Activated naive CD4-positive, alpha-beta T cell treated with anti-CD3 and anti-CD28 coated beads, Interleukin-2, amount 10 ng/mL, durations not matched to agents 7 days and 5 days (primary cell): ENCODE data around the gene PCDHA1.
A peak's percentile ranks its signal among the peaks of the same experiment; 100 is the strongest.

Source experiments
- CTCF ChIA-PET: fragments of 350-600 bp; sonication (Branson Sonifier 250); formaldehyde crosslinking; loops from one replicate; lab custom pipeline; 2021; ENCODE audit warnings: antibody characterized with exemption; lab: Charles Lee
- DNase-seq: peaks from one replicate; pipeline ENCODE4 v3.0.0-alpha.2; 2020
- H3K27ac Mint-ChIP-seq: one replicate; pipeline ENCODE4 v1.8.0; 2021; ENCODE audit warnings: mild to moderate bottlenecking, moderate library complexity, mixed read lengths
- H3K27me3 Mint-ChIP-seq: one replicate; pipeline ENCODE4 v1.8.0; 2021; ENCODE audit warnings: mild to moderate bottlenecking, mixed read lengths
- H3K36me3 Mint-ChIP-seq: one replicate; pipeline ENCODE4 v1.8.0; 2021; ENCODE audit warnings: mixed read lengths
- H3K4me1 Mint-ChIP-seq: one replicate; pipeline ENCODE4 v1.8.0; 2021; ENCODE audit warnings: mixed read lengths
- H3K4me3 Mint-ChIP-seq: one replicate; pipeline ENCODE4 v1.8.0; 2021; ENCODE audit warnings: mild to moderate bottlenecking, moderate library complexity, mixed read lengths
- H3K9me3 Mint-ChIP-seq: one replicate; pipeline ENCODE4 v1.8.0; 2021; ENCODE audit warnings: mixed read lengths

PCDHA1 gene

DNA sequence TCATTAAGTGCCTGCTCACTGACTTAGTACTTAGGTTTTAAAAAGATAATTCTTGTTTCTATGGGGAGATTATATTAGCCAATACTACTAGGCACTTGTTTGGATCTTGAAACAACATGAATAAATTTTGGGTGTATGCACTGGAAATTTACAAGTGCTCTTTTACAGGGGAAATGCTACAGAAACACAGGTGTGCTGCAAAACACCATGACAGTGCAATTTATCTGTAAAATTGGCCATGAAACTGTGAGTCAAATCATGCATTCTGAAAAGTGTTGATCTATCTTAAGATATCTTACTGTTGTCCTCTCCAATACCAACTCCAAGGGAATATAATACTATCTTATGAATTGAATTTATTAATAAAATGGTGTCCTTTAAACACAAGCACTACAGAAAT is 253.1 kb downstream of the PCDHA1 start:
- H3K27ac Mint-ChIP-seq: no peak overlapping the region
- no peak for DNase-seq
- no peaks in the 10 kb centered on the region for H3K27me3 Mint-ChIP-seq
- CTCF ChIA-PET: no interaction called here
- H3K36me3 Mint-ChIP-seq: no peaks in the 10 kb centered on the region
- H3K4me3 Mint-ChIP-seq: no peak overlapping the region
- peaks cover 3% of the 10 kb centered on the region for H3K9me3 Mint-ChIP-seq
- H3K4me1 Mint-ChIP-seq: no peaks in the 10 kb centered on the region

DNA sequence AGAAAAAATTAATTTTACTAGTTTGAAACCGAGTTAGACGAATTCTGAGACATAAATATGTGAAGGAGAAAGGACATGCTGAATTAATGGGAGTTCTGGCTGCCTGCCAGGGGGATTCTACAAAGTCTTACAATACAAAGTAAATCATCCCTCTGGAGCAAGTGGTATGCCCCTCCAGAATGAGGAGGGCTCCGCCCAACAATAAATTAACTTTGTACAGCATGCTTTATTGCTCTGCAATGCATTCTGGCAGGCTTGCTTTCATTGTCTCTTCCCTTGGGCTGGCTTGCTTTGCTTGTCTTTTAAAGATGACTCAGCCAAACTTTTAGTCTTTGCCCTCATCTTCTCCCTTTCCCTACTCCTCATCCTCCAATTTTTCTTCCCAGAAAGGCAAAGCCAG is 253.6 kb downstream of the PCDHA1 start:
- no peaks in the 10 kb centered on the region for H3K4me1 Mint-ChIP-seq
- CTCF ChIA-PET: no interaction called here
- H3K4me3 Mint-ChIP-seq: no peak overlapping the region
- H3K9me3 Mint-ChIP-seq: peaks cover 3% of the 10 kb centered on the region
- H3K27ac Mint-ChIP-seq: no peak overlapping the region
- DNase-seq: no peak
- H3K36me3 Mint-ChIP-seq: no peaks in the 10 kb centered on the region
- H3K27me3 Mint-ChIP-seq: no peaks in the 10 kb centered on the region

DNA sequence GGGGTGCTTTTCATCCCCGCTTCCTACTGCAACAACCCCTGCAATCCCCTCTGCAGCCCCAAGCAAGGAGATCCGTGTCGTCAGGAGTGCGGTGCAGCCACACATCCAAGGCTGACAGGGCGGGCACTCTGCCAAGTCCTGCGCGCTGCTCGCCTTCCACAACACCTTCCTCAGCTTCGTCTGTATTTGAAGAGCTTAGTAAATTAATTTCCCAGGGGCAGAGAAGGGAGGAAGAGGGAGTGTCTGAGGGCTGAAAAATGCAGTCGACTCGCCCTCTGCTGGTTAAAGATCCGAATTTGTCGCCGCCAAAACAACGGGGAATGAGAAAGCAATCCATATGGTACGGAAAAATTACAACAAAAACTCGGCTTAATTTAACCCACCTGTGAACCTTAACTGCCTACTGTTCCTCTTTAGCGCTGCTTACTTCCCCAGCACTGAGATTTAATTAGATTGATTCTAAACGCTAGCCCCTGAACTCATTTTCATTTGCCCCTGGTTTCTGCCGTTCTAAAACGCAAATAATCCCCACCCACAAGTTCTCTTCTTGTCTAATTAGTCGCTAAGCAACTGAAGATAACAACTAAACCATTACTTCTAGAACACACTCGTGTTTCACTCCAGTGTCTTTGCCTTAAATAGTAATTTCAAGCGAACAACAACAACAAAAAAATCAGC is 254.3 kb downstream of the PCDHA1 start:
- DNase-seq: no peak
- no peaks in the 10 kb centered on the region for H3K27me3 Mint-ChIP-seq
- CTCF ChIA-PET: no interaction called here
- no peaks in the 10 kb centered on the region for H3K4me1 Mint-ChIP-seq
- H3K36me3 Mint-ChIP-seq: no peaks in the 10 kb centered on the region
- no peak overlapping the region for H3K4me3 Mint-ChIP-seq
- peaks cover 3% of the 10 kb centered on the region for H3K9me3 Mint-ChIP-seq
- no peak overlapping the region for H3K27ac Mint-ChIP-seq

DNA sequence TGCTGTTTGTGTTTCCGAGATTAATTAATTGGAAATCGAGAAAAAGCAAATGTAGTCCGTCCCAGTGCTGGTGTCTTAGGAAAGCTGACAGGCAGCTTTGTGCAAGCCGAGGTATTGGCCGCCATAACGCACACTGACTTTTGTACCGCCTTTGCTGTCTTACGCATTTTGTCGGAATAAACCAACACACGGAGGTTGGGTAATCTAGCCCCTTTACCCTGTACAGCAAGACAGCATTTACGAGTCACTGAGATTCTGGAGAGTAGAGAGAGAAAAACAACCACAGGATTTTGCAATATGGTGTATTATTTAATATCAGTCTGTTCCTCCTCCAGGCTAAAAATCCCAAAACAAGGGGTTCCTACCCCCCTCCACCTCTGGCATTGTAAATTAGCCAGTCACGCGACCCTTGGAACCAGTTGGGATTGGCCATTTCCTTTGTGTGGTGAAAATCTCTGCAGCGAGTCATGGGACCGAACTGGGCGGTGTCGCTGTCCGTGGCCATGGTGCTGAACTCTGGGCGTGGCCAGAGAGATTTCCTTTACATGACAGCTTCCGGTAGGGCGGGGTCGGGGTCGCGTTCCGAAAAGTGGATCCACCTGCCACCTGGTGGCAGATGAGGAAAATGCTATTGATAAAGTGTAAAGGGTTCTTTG is 255.0 kb downstream of the PCDHA1 start:
- CTCF ChIA-PET: no interaction called here
- peaks cover 3% of the 10 kb centered on the region for H3K9me3 Mint-ChIP-seq
- peak; percentile 83 for DNase-seq
- H3K4me3 Mint-ChIP-seq: no peak overlapping the region
- H3K4me1 Mint-ChIP-seq: no peaks in the 10 kb centered on the region
- H3K36me3 Mint-ChIP-seq: no peaks in the 10 kb centered on the region
- H3K27me3 Mint-ChIP-seq: no peaks in the 10 kb centered on the region
- H3K27ac Mint-ChIP-seq: no peak overlapping the region

DNA sequence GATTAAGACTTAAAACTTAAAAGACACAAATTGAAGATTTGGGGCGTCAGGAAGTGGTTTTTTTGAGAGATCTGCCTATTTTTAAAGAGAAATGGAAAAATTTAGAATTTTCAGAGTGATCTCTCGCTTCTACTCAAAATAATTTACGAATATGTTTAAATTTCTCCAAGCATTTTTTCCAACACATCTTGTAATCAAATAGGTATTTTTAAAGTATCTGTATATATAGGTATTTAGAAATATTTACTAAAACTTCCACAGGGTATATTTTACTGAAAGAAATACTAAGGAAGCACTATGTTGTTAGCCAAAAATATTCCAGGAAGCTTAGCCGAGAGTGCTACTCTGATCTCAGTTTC is 255.5 kb downstream of the PCDHA1 start:
- no peak overlapping the region for H3K27ac Mint-ChIP-seq
- CTCF ChIA-PET: no interaction called here

DNA sequence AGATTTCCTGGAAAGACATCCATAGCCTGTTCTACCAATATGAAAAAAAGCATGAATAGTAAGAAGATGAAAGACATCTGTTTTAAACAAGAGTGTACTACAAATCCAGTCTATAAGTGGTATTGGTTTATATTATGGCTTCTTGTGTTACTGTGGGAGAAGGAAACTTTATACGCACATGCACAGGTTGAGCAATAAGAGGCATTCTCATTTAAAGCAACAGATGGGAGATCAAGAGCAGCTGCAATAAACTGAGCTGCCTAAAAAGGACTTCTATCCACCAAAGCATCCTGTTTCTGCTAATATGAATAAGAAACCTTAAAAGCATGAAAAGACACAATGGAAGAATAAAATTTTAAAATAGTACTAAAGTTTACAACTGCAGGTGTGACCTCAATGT is 256.6 kb downstream of the PCDHA1 start:
- Mint-ChIP-seq H3K9me3 (peaks cover 3% of the 10 kb centered on the region), H3K27me3 (no peaks in the 10 kb centered on the region), H3K27ac (no peak overlapping the region), H3K4me1 (no peaks in the 10 kb centered on the region), H3K36me3 (no peaks in the 10 kb centered on the region), H3K4me3 (no peak overlapping the region)
- CTCF ChIA-PET: interaction anchor here (1.1 kb wide), 1 partner anchor 173 kb away, joined by 4 read pairs; the partner anchor contains the start of gene PCDHA11
- no peak for DNase-seq

More for the DNA sequence above, 255.5 kb downstream of the PCDHA1 start:
- DNase-seq: no peak
- H3K4me3 Mint-ChIP-seq: no peak overlapping the region
- H3K4me1 Mint-ChIP-seq: no peaks in the 10 kb centered on the region
- H3K36me3 Mint-ChIP-seq: no peaks in the 10 kb centered on the region
- H3K9me3 Mint-ChIP-seq: peaks cover 3% of the 10 kb centered on the region
- H3K27me3 Mint-ChIP-seq: no peaks in the 10 kb centered on the region

DNA sequence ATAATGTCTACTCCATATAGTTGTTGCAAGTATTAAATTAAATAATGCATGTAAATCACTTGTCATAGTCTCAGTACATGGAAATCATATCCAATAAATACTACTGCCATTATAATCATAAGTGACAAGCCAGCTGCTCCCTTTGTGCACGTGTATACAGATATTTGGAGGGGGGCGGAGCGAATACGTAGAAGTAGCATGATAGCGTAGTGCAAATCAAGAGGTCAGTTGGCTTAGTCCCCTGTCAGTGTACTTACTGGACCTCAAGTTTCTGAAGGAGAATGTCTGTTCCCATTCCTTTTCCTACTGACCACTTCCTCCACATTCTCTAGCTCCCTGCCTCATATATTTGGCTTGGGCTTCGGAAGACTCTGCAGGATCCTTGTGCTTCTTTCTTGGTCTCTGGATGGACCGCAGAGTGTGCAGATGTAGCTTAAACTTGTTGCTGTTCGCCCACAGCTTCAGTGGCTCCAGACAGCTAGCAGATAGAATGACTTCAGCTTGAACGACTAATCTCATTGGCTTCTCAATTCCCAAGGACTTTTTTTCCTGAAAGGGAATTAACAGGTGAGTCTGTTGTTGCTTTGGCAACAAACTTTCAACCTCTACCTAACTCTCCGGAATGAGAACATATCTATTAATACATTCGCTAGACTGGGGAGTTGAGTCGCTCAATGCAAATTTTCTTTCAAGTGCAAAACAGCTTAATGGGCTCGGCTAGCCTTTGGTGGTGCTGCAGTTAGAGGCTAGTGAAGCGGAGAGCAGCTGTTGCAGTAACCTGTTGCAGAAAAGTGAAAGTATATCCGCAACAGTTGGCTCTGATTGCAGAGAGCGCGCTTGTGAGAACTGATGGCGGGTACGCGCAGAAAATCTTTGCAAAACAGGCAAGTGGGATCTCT is 264.9 kb downstream of the PCDHA1 start, which contains the start of gene PCDHB1:
Gene PCDHB1 (plus strand): TSS at position 753 of the 899 bp plus-strand sequence. CDS start 97 bp downstream, at position 850.
- CTCF ChIA-PET: no interaction called here
- H3K4me1 Mint-ChIP-seq: peaks cover 2% of the 10 kb centered on the region
- H3K36me3 Mint-ChIP-seq: no peaks in the 10 kb centered on the region
- peak within 1 kb of the TSS; percentile 19 for H3K4me3 Mint-ChIP-seq
- H3K27me3 Mint-ChIP-seq: peaks cover 13% of the 10 kb centered on the region
- no peak within 1 kb of the TSS for H3K27ac Mint-ChIP-seq
- peaks cover 3% of the 10 kb centered on the region for H3K9me3 Mint-ChIP-seq
- DNase-seq: no peak

DNA sequence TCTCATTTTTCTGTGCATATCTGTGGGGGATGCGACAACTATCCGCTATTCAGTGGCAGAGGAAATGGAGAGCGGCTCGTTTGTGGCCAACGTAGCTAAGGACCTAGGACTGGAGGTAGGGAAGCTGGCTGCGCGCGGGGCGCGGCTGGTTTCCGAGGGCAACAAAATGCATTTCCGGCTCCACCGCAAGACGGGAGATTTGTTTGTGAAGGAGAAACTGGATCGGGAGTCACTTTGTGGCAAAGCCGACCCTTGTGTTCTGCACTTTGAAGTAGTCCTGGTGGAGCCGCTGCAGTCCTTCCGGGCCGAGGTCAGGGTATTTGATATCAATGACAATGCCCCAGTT is 265.6 kb downstream of the PCDHA1 start:
- no peaks in the 10 kb centered on the region for H3K36me3 Mint-ChIP-seq
- no peak overlapping the region for H3K27ac Mint-ChIP-seq
- peaks cover 3% of the 10 kb centered on the region for H3K9me3 Mint-ChIP-seq
- peaks cover 13% of the 10 kb centered on the region for H3K27me3 Mint-ChIP-seq
- H3K4me1 Mint-ChIP-seq: peaks cover 2% of the 10 kb centered on the region
- peak overlapping the region; percentile 19 for H3K4me3 Mint-ChIP-seq
- CTCF ChIA-PET: no interaction called here
- no peak for DNase-seq
